DND-41 (cell line): ENCODE data around the gene DHCR24.

Experiments used
- ATAC-seq: fragments of 200-7000 bp; cut with Tn5 transposase; 3 replicates; pipeline ENCODE4 v1.9.1; 2021; ENCODE audit warnings: low read depth; ENCODE audit not compliant: insufficient read depth
- DNase-seq: peaks from one replicate; pipeline ENCODE4 v3.0.0-alpha.2; 2020
- H2AFZ ChIP-seq: 2 replicates; pipeline ENCODE4 v1.6.0; 2012; ENCODE audit warnings: low read depth, low read length
- H3K27ac ChIP-seq: 2 replicates; pipeline ENCODE4 v1.5.1; 2012; ENCODE audit warnings: low read length, inconsistent platforms
- H3K27me3 ChIP-seq: fragments of 200-600 bp; sonication (generic); 2 replicates; pipeline ENCODE4 v1.6.0; 2012; ENCODE audit warnings: low read length, mild to moderate bottlenecking, inconsistent platforms; ENCODE audit not compliant: insufficient read depth, poor library complexity
- H3K36me3 ChIP-seq: 2 replicates; pipeline ENCODE4 v1.5.1; 2012; ENCODE audit warnings: low read length, inconsistent platforms; ENCODE audit not compliant: insufficient read depth
- H3K4me1 ChIP-seq: 2 replicates; pipeline ENCODE4 v1.5.1; 2012; ENCODE audit warnings: mild to moderate bottlenecking, low read length; ENCODE audit not compliant: insufficient read depth
- H3K4me2 ChIP-seq: 2 replicates; pipeline ENCODE4 v1.6.0; 2012; ENCODE audit warnings: mild to moderate bottlenecking, moderate library complexity, low read length, inconsistent platforms; ENCODE audit not compliant: insufficient read depth
- H3K4me3 ChIP-seq, 2 experiments: fragments of 200-600 bp in 1 of 2; shearing (Covaris generic) in 1 of 2; 2 replicates each; pipeline ENCODE4 v1.5.1; 2012 to 2016; ENCODE audit warnings: inconsistent platforms in 2 of 2, low read length in 2 of 2, mild to moderate bottlenecking in 2 of 2, low read depth in 1 of 2, moderate library complexity in 1 of 2
- H3K79me2 ChIP-seq: 2 replicates; pipeline ENCODE4 v1.6.0; 2012; ENCODE audit warnings: low read length, inconsistent platforms; ENCODE audit not compliant: insufficient read depth
- H3K9ac ChIP-seq: 2 replicates; pipeline ENCODE4 v1.6.0; 2012; ENCODE audit warnings: low read depth, mild to moderate bottlenecking, inconsistent platforms, low read length, moderate library complexity
- H3K9me3 ChIP-seq: 2 replicates; pipeline ENCODE4 v1.5.1; 2012; ENCODE audit warnings: low read length, moderate library complexity, mild to moderate bottlenecking, inconsistent platforms; ENCODE audit not compliant: insufficient read depth, severe bottlenecking
- H4K20me1 ChIP-seq: 2 replicates; pipeline ENCODE4 v1.6.0; 2012; ENCODE audit warnings: low read length; ENCODE audit not compliant: insufficient read depth
- EZH2 ChIP-seq: IDR thresholded peaks from 3 replicates; pipeline ENCODE4 v1.6.1; 2012; ENCODE audit warnings: borderline replicate concordance, low read depth, mild to moderate bottlenecking, moderate library complexity, low read length, inconsistent platforms; ENCODE audit not compliant: severe bottlenecking
- TF ChIP-seq, protein P1 (sequence below): IDR thresholded peaks from 2 replicates; pipeline ENCODE4 v1.5.1; 2012; ENCODE audit warnings: borderline replicate concordance, low read length, moderate library complexity, mild to moderate bottlenecking; ENCODE audit not compliant: poor library complexity, severe bottlenecking; ENCODE audit errors: extremely low read depth

DHCR24 gene

DNA sequence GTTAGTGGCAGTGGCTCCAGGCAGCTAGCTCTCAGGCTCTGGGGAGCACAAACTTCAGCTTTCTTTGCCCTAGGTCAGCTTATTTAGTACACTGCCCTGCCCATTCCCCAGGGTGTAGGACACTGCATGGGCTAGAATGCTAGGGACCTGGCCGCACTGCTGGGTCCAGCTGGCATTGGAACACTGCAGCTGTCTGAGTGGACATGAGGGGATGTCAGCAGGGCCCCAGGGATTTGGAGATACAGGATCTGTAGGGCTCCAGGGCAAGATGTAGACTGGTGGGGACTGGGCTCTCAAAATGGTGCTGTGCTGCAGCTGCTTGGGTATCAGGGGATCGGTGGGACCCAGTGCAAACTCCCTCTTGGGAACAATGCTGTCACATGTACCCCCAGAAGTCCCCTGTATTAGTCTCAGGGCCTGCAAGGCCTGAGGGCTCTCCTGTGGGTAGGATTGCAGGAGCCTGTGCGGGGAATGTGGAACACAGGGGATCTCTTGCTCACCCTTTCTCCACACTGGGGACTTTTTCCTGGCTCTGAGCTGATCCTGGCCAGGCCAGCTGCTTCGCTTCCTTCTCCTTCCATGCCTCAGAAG lies 60.7 kb downstream of the DHCR24 start:
- H3K79me2 ChIP-seq, result no peaks in the 10 kb centered on the region
- H3K9ac ChIP-seq, result no peak overlapping the region
- H3K27ac ChIP-seq, result no peak overlapping the region
- H3K36me3 ChIP-seq, result no peaks in the 10 kb centered on the region
- H3K27me3 ChIP-seq, result no peaks in the 10 kb centered on the region
- no peaks in the 10 kb centered on the region for H3K4me1 ChIP-seq
- no peak overlapping the region for H2AFZ ChIP-seq
- H3K9me3 ChIP-seq, result peaks cover 19% of the 10 kb centered on the region
- H3K4me3 ChIP-seq, result no peak overlapping the region
- H4K20me1 ChIP-seq, result no peaks in the 10 kb centered on the region
- ATAC-seq (no peak), DNase-seq (no peak)
- no peak for TF ChIP-seq EZH2
- TF ChIP-seq, protein P1, sequence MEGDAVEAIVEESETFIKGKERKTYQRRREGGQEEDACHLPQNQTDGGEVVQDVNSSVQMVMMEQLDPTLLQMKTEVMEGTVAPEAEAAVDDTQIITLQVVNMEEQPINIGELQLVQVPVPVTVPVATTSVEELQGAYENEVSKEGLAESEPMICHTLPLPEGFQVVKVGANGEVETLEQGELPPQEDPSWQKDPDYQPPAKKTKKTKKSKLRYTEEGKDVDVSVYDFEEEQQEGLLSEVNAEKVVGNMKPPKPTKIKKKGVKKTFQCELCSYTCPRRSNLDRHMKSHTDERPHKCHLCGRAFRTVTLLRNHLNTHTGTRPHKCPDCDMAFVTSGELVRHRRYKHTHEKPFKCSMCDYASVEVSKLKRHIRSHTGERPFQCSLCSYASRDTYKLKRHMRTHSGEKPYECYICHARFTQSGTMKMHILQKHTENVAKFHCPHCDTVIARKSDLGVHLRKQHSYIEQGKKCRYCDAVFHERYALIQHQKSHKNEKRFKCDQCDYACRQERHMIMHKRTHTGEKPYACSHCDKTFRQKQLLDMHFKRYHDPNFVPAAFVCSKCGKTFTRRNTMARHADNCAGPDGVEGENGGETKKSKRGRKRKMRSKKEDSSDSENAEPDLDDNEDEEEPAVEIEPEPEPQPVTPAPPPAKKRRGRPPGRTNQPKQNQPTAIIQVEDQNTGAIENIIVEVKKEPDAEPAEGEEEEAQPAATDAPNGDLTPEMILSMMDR, result no peak
- no peak overlapping the region for H3K4me2 ChIP-seq

DNA sequence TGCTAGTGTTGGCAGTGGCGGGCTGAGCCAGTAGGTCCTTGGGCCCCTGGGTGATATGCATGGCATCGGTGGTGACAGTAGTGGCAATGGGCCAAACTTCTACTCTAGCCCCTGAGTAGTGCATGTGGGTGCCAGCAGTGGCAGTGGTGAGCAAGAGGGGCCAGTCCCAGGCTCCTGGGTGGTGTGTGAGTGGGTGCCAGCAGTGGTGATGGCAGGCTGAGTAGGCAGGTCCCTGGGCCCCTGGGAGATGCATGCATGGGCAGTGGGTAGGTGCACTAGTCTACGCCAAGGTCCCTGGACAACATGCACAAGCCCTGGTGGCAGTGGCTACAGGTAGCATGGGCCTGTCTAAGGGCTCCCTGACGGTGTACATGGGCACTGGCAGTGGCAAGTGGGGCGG lies 61.3 kb downstream of the DHCR24 start:
- TF ChIP-seq, protein P1, result no peak
- TF ChIP-seq EZH2, result no peak
- ATAC-seq, result no peak
- H3K4me2 ChIP-seq, result no peak overlapping the region

DNA sequence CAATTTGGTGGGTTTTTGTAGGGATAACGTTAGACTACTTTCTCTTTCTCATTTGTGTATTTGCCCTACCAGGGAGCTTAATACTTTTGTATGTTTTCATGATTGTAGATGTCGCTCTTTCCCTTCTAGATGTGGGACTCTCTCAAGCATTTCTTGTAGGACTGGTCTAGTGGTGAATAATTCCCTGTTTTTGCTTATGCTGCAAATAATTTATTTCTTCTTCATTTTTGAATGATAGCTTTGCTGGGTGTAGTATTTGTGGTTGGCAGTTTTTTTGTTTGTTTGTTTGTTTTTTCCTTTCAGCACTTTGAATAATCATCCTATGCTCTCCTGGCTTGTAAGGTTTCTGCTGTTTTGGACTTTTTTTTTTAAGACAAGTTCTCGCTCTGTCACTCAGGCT lies 63.3 kb downstream of the DHCR24 start:
- Histone ChIP-seq H3K9ac (no peak overlapping the region), H3K27ac (no peak overlapping the region), H4K20me1 (no peaks in the 10 kb centered on the region), H3K36me3 (no peaks in the 10 kb centered on the region), H3K4me2 (no peak overlapping the region), H3K27me3 (no peaks in the 10 kb centered on the region), H3K79me2 (no peaks in the 10 kb centered on the region), H3K4me1 (no peaks in the 10 kb centered on the region), H3K4me3 (no peak overlapping the region), H2AFZ (no peak overlapping the region), H3K9me3 (peaks cover 16% of the 10 kb centered on the region)
- ATAC-seq (no peak), DNase-seq (no peak)
- TF ChIP-seq, protein P1, result no peak
- no peak for TF ChIP-seq EZH2

More for the DNA sequence above, 61.3 kb downstream of the DHCR24 start:
- Histone ChIP-seq H3K27ac (no peak overlapping the region), H3K9ac (no peak overlapping the region), H3K79me2 (no peaks in the 10 kb centered on the region), H3K27me3 (no peaks in the 10 kb centered on the region), H3K4me3 (no peak overlapping the region), H3K4me1 (no peaks in the 10 kb centered on the region), H2AFZ (no peak overlapping the region), H3K9me3 (peaks cover 16% of the 10 kb centered on the region), H3K36me3 (no peaks in the 10 kb centered on the region), H4K20me1 (no peaks in the 10 kb centered on the region)
- DNase-seq, result no peak

DNA sequence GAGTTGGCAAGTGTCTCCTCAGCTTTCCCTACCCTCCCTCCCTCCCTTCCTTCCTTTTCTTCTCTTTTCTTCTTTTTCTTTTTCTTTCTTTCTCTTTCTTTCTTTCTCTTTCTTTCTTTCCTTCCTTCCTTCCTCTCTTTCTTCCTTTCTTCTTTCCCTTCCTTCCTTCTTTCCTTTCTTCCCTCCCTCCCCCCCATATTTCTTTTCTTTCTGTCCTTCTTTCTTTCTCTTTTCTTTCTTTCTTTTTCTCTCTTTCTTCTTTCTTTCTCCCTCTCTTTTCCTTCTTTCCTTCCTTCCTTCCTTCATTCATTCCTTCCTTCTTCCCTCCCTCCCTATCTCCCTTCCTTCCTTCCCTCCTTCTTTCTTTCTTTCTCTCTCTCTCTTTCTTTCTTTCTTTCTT lies 67.3 kb downstream of the DHCR24 start:
- Histone ChIP-seq H3K9ac (no peak overlapping the region), H3K4me1 (no peaks in the 10 kb centered on the region), H3K4me2 (no peak overlapping the region), H3K36me3 (no peaks in the 10 kb centered on the region), H3K27ac (no peak overlapping the region), H4K20me1 (no peaks in the 10 kb centered on the region), H3K27me3 (no peaks in the 10 kb centered on the region), H3K9me3 (peaks cover 6% of the 10 kb centered on the region), H3K4me3 (no peak overlapping the region), H2AFZ (no peak overlapping the region), H3K79me2 (no peaks in the 10 kb centered on the region)
- no peak for DNase-seq
- TF ChIP-seq EZH2, result no peak
- TF ChIP-seq, protein P1, result no peak
- no peak for ATAC-seq
